ENCODE data around the gene ARMH3.

ARMH3 gene

GRCh38 chr10:101896225-101896877 lies 159.6 kb downstream of the ARMH3 start:
- no peak for TF ChIP-seq CTCF (IDR thresholded peaks at IDR 0.05; ENCODE audit: extremely low read depth, insufficient read depth, missing control alignments)
- in situ Hi-C loops (cut with MboI; ENCODE audit: low pct_unique_long_range_greater_than_20kb, low sequenced_read_pairs, unreplicated experiment), result loop anchor here (10.0 kb wide), 2 partner anchors 52 to 108 kb away; partner anchors contain the start of gene KCNIP2
- DNase-seq (ENCODE audit: low spot score), result no peak

GRCh38 chr10:101895781-101896180 lies 160.2 kb downstream of the ARMH3 start:
- no peak for DNase-seq (ENCODE audit: low spot score)
- no peak for TF ChIP-seq CTCF (IDR thresholded peaks at IDR 0.05; ENCODE audit: extremely low read depth, insufficient read depth, missing control alignments)
- in situ Hi-C loops (cut with MboI; ENCODE audit: low pct_unique_long_range_greater_than_20kb, low sequenced_read_pairs, unreplicated experiment), result loop anchor here (10.0 kb wide), 2 partner anchors 51 to 109 kb away; partner anchors contain the start of gene KCNIP2

GRCh38 chr10:101894742-101895141 lies 161.2 kb downstream of the ARMH3 start:
- TF ChIP-seq CTCF (IDR thresholded peaks at IDR 0.05; ENCODE audit: extremely low read depth, insufficient read depth, missing control alignments), result no peak
- in situ Hi-C loops (cut with MboI; ENCODE audit: low pct_unique_long_range_greater_than_20kb, low sequenced_read_pairs, unreplicated experiment), result loop anchor here (10.0 kb wide), 2 partner anchors 50 to 110 kb away; partner anchors contain the start of gene KCNIP2
- no peak for DNase-seq (ENCODE audit: low spot score)

GRCh38 chr10:101894266-101894665 lies 161.7 kb downstream of the ARMH3 start:
- in situ Hi-C loops (cut with MboI; ENCODE audit: low pct_unique_long_range_greater_than_20kb, low sequenced_read_pairs, unreplicated experiment), result loop anchor here (10.0 kb wide), 2 partner anchors 49 to 111 kb away; partner anchors contain the start of gene KCNIP2
- DNase-seq (ENCODE audit: low spot score), result no peak
- TF ChIP-seq CTCF (IDR thresholded peaks at IDR 0.05; ENCODE audit: extremely low read depth, insufficient read depth, missing control alignments), result no peak

GRCh38 chr10:101893510-101894120 lies 162.4 kb downstream of the ARMH3 start:
- no peak for DNase-seq (ENCODE audit: low spot score)
- no peak for TF ChIP-seq CTCF (IDR thresholded peaks at IDR 0.05; ENCODE audit: extremely low read depth, insufficient read depth, missing control alignments)
- in situ Hi-C loops (cut with MboI; ENCODE audit: low pct_unique_long_range_greater_than_20kb, low sequenced_read_pairs, unreplicated experiment), result loop anchor here (10.0 kb wide), 2 partner anchors 49 to 111 kb away; partner anchors contain the start of gene KCNIP2

- TF ChIP-seq CTCF (IDR thresholded peaks at IDR 0.05; ENCODE audit: extremely low read depth, insufficient read depth, missing control alignments), result no peak
- in situ Hi-C loops (cut with MboI; ENCODE audit: low pct_unique_long_range_greater_than_20kb, low sequenced_read_pairs, unreplicated experiment), result loop anchor here (10.0 kb wide), 2 partner anchors 48 to 112 kb away; partner anchors contain the start of gene KCNIP2
- no peak for DNase-seq (ENCODE audit: low spot score)
Observed at GRCh38 chr10:101892782-101893391, 163.1 kb downstream of the ARMH3 start.
